Immature natural killer cell (primary cell): ENCODE measurements around the gene ZNF555. TPM values are rescaled to one million over a fixed set of nuclear protein-coding genes. Genes with fewer than 3 reads are reported as not detected.

Experiments
- DNase-seq, 3 donors: peaks; one replicate each; pipeline ENCODE4 v3.0.0; 2022; ENCODE audit warnings: mixed read lengths in 1 of 3
- H3K27ac Mint-ChIP-seq, 6 donors: one replicate each; pipeline ENCODE4 v1.8.0; 2020; ENCODE audit warnings: mixed read lengths in 6 of 6, mild to moderate bottlenecking in 5 of 6, inconsistent platforms in 4 of 6, moderate library complexity in 3 of 6
- H3K27me3 Mint-ChIP-seq, 3 donors: one replicate each; pipeline ENCODE4 v1.8.0; 2020 to 2021; ENCODE audit warnings: low read depth in 3 of 3, mild to moderate bottlenecking in 3 of 3, mixed read lengths in 3 of 3, moderate library complexity in 3 of 3, inconsistent platforms in 1 of 3
- H3K36me3 Mint-ChIP-seq, 3 donors: one replicate each; pipeline ENCODE4 v1.8.0; 2020; ENCODE audit warnings: mixed read lengths in 3 of 3, inconsistent platforms in 2 of 3, mild to moderate bottlenecking in 2 of 3
- H3K4me1 Mint-ChIP-seq, 2 donors: one replicate each; pipeline ENCODE4 v1.8.0; 2020; ENCODE audit warnings: inconsistent platforms in 2 of 2, mild to moderate bottlenecking in 2 of 2, mixed read lengths in 2 of 2, moderate library complexity in 1 of 2
- H3K4me3 Mint-ChIP-seq, 5 donors: one replicate each; pipeline ENCODE4 v1.8.0; 2020; ENCODE audit warnings: mild to moderate bottlenecking in 5 of 5, mixed read lengths in 5 of 5, inconsistent platforms in 3 of 5, moderate library complexity in 3 of 5
- H3K9me3 Mint-ChIP-seq, 6 donors: one replicate each; pipeline ENCODE4 v1.8.0; 2020; ENCODE audit warnings: mild to moderate bottlenecking in 6 of 6, mixed read lengths in 6 of 6, inconsistent platforms in 4 of 6, moderate library complexity in 3 of 6
- polyA plus RNA-seq, 3 donors: library from polyadenylated mRNA; unstranded; fragments of 300-500 nt; fragmentation: Illumina TruSeq; gene quantifications; one replicate each; pipeline ENCODE4 v1.2.3, GENCODE V29; 2021

The ZNF555 gene
- polyA plus RNA-seq, 3 donors from 2014 or later, result 3.2 to 7.1 (median 3.8) TPM

GRCh38 chr19:2802826-2803225, 38.4 kb upstream of the ZNF555 start:
- Mint-ChIP-seq H3K36me3 (peaks cover 0 to 10% (median 4%) of the 10 kb centered on the region in 3 donors), H3K4me1 (peaks cover 5 to 6% of the 10 kb centered on the region in 2 donors), H3K4me3 (no peak overlapping the region), H3K27me3 (no peaks in the 10 kb centered on the region), H3K27ac (peak overlapping the region in 4 of 6 donors; percentile 3 to 55 (median 18)), H3K9me3 (no peaks in the 10 kb centered on the region)
- no peak for DNase-seq

- DNase-seq, result no peak
- peaks cover 5 to 6% of the 10 kb centered on the region in 2 donors for H3K4me1 Mint-ChIP-seq
- H3K36me3 Mint-ChIP-seq, result peaks cover 0 to 13% (median 6%) of the 10 kb centered on the region in 3 donors
- no peak overlapping the region for H3K27ac Mint-ChIP-seq
- peaks cover 0 to under 1% (median 0%) of the 10 kb centered on the region in 3 donors for H3K27me3 Mint-ChIP-seq
- H3K9me3 Mint-ChIP-seq, result no peaks in the 10 kb centered on the region
- H3K4me3 Mint-ChIP-seq, result no peak overlapping the region
Measured at GRCh38 chr19:2803486-2804155, 37.7 kb upstream of the ZNF555 start.

GRCh38 chr19:2804156-2805004, 36.9 kb upstream of the ZNF555 start:
- DNase-seq, result no peak
- Mint-ChIP-seq H3K4me3 (no peak overlapping the region), H3K27ac (no peak overlapping the region), H3K27me3 (peaks cover 0 to 2% (median 1%) of the 10 kb centered on the region in 3 donors), H3K4me1 (peaks cover 5 to 6% of the 10 kb centered on the region in 2 donors), H3K9me3 (no peaks in the 10 kb centered on the region), H3K36me3 (peaks cover 3 to 19% (median 8%) of the 10 kb centered on the region in 3 donors)

GRCh38 chr19:2805261-2805900, 35.9 kb upstream of the ZNF555 start:
- DNase-seq, result no peak
- H3K4me1 Mint-ChIP-seq, result peaks cover 5 to 6% of the 10 kb centered on the region in 2 donors
- no peaks in the 10 kb centered on the region for H3K9me3 Mint-ChIP-seq
- H3K27me3 Mint-ChIP-seq, result peaks cover 0 to 2% (median 1%) of the 10 kb centered on the region in 3 donors
- peaks cover 3 to 19% (median 8%) of the 10 kb centered on the region in 3 donors for H3K36me3 Mint-ChIP-seq
- H3K4me3 Mint-ChIP-seq, result no peak overlapping the region
- no peak overlapping the region for H3K27ac Mint-ChIP-seq

- no peak overlapping the region for H3K27ac Mint-ChIP-seq
- H3K4me1 Mint-ChIP-seq, result peaks cover 5 to 6% of the 10 kb centered on the region in 2 donors
Measured at GRCh38 chr19:2805991-2806649, 35.2 kb upstream of the ZNF555 start.

DNA sequence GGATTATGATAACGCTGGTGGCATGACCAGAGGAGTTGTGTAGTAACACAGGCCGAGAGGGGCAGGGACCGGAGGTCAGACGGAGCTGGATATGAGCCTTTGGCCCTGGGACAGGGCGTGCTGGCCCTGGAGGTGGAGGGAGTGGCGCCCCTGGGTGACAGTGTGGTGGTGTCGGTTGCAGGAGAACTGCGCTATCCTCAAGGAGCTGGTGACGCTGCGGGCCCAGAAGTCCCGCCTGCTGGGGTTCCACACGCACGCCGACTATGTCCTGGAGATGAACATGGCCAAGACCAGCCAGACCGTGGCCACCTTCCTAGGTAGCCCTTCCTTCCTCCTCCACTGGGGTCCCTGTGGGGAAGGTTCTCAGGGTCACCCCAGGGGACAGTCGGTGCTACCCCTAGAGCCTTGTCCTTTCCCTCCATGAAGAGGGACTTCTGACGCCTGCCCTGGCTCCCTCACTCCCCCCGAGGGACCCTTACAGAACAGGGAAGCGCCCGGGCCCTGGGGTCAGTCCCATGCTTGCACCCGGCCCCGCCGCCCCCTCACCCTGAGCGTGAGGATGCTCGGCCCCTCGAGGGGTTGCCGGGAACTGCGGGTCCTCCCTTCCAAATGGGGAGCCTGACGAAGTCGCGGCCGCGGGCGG, 34.4 kb upstream of the ZNF555 start:
- peaks cover 0 to 2% (median 1%) of the 10 kb centered on the region in 3 donors for H3K27me3 Mint-ChIP-seq
- H3K9me3 Mint-ChIP-seq, result no peaks in the 10 kb centered on the region
- no peak for DNase-seq
- peaks cover 3 to 16% (median 8%) of the 10 kb centered on the region in 3 donors for H3K36me3 Mint-ChIP-seq
- H3K27ac Mint-ChIP-seq, result no peak overlapping the region
- H3K4me1 Mint-ChIP-seq, result peaks cover 5 to 6% of the 10 kb centered on the region in 2 donors
- H3K4me3 Mint-ChIP-seq, result no peak overlapping the region

More at GRCh38 chr19:2805991-2806649, 35.2 kb upstream of the ZNF555 start:
- Mint-ChIP-seq H3K4me3 (no peak overlapping the region), H3K9me3 (no peaks in the 10 kb centered on the region), H3K27me3 (peaks cover 0 to 2% (median 1%) of the 10 kb centered on the region in 3 donors), H3K36me3 (peaks cover 3 to 16% (median 8%) of the 10 kb centered on the region in 3 donors)
- no peak for DNase-seq

GRCh38 chr19:2807379-2808128, 33.7 kb upstream of the ZNF555 start:
- no peak overlapping the region for H3K27ac Mint-ChIP-seq

GRCh38 chr19:2808129-2808941, 32.9 kb upstream of the ZNF555 start:
- no peaks in the 10 kb centered on the region for H3K4me1 Mint-ChIP-seq
- DNase-seq, result no peak
- H3K27me3 Mint-ChIP-seq, result peaks cover 0 to 2% (median 1%) of the 10 kb centered on the region in 3 donors
- no peak overlapping the region for H3K4me3 Mint-ChIP-seq
- no peaks in the 10 kb centered on the region for H3K9me3 Mint-ChIP-seq
- no peak overlapping the region for H3K27ac Mint-ChIP-seq
- peaks cover 3 to 9% (median 4%) of the 10 kb centered on the region in 3 donors for H3K36me3 Mint-ChIP-seq

More at GRCh38 chr19:2807379-2808128, 33.7 kb upstream of the ZNF555 start:
- H3K9me3 Mint-ChIP-seq, result no peaks in the 10 kb centered on the region
- H3K27me3 Mint-ChIP-seq, result peaks cover 0 to 2% (median 1%) of the 10 kb centered on the region in 3 donors
- no peak overlapping the region for H3K4me3 Mint-ChIP-seq
- DNase-seq, result no peak
- H3K4me1 Mint-ChIP-seq, result peaks cover 3 to 4% of the 10 kb centered on the region in 2 donors
- peaks cover 3 to 14% (median 7%) of the 10 kb centered on the region in 3 donors for H3K36me3 Mint-ChIP-seq

DNA sequence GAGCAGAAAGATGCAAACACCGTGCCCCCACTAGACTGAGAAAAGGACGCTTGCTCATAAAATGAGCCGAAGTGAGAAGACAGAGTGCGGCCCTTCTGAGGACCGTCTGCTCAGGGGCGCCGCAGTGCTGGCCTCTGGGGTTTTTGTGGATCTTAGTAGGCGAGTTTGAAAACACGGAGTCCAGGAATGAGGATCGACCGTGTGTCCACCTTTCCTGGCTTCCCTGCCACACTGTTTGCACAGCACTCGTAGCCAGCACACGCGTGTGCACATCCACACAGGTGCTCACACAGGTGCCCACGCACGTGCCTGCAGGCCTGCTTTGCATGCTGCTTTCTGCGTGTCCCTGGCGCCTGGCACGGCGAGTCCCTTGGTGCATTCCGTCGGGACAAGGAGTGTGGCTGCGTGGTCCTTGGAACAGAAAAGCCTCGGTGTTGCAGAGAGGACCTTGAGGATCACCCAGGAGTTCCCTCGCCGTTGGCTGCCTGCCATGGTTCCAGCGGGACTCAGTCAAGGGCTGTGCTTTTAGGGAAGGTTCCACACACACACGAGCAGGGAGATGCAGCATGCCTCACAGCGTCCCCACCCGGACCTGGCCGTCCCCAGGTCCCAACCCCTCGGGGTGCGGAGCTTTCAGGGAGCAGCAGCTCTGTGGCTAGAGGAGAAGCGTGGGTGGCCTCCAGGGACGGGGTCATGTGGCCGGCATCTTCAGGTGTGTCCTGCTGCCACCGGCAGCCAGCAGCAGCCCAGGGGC, 31.7 kb upstream of the ZNF555 start:
- no peak overlapping the region for H3K4me3 Mint-ChIP-seq
- H3K4me1 Mint-ChIP-seq, result no peaks in the 10 kb centered on the region
- DNase-seq, result no peak
- peaks cover 3 to 9% (median 4%) of the 10 kb centered on the region in 3 donors for H3K36me3 Mint-ChIP-seq
- no peaks in the 10 kb centered on the region for H3K9me3 Mint-ChIP-seq
- peaks cover 0 to 2% (median 1%) of the 10 kb centered on the region in 3 donors for H3K27me3 Mint-ChIP-seq
- no peak overlapping the region for H3K27ac Mint-ChIP-seq

- Mint-ChIP-seq H3K27me3 (peaks cover 0 to 2% (median 1%) of the 10 kb centered on the region in 3 donors), H3K4me1 (no peaks in the 10 kb centered on the region), H3K27ac (no peak overlapping the region), H3K4me3 (no peak overlapping the region), H3K9me3 (no peaks in the 10 kb centered on the region), H3K36me3 (peaks cover 3 to 9% (median 4%) of the 10 kb centered on the region in 3 donors)
- DNase-seq, result no peak
Measured at GRCh38 chr19:2810141-2811091, 30.9 kb upstream of the ZNF555 start.
